A549 treated with AZD9567 at 1 μM for 4 hours (cell line): ENCODE results near the gene CACNG3. TPM values are rescaled to one million over a fixed set of nuclear protein-coding genes. Genes with fewer than 3 reads are reported as not detected.

Source experiments
- total RNA-seq: library from RNA; stranded (reverse); fragments of 200-300 nt; extraction: Qiagen RNA extraction; gene quantifications from 5 replicates; pipeline ENCODE4 v1.2.3, GENCODE V29; 2022; ENCODE audit not compliant: insufficient read depth

Gene CACNG3
- not detected in 5 replicates for total RNA-seq

DNA sequence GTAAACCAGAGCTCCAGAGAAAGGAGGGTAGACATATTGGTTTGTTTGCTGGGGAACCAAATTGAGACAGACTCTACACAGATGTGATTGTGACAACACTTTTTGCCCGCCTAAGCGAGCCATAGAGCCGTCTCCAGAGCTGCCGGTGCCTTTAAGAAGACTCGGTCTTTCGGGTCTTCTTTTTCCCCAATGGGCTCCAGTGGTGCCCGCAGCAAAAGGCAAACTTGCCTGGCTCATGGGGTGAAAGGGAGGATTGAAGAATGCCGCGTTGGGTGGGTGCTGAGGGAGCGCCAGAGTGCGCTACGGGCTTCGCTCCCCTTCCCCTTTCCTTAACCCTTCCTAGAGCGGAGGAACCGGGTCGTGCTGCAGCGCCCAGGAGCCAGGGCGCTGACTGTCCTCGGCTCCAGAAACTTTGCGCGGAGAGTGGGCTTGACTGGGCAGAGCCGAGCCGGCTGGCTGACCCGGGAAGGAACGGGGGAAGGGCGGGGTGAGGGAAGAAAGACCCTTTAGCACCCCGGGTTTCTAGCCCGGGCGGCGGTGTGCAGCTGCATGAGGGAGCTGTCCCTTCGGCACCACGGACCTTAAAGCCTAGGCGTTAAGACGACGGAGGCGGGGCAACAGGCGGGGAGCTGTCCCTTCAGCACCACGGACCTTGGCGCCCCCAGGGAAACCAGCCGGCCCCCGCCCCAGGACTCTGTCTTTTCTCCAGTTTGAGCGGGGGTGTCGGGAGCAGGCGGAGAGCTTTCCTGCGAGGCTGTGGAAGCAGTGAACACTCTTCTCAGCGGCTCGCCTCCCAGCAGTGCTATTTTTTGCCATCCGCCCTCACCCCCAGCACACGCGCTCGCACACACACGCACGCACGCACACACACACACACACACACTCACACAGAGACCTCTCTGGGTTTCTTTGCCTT is at the start of gene CACNG3:
Gene CACNG3, plus strand, starts transcription at position 880 of the 916 bp plus-strand sequence. CDS start 420 bp downstream, outside the sequence.

